Stimulated activated CD4-positive, alpha-beta T cell treated with anti-CD3 and anti-CD28 coated beads, Interleukin-15, amount 100 ng/mL, for 1 hour (primary cell): ENCODE results near the gene UBAP1L.
"Not testable (repeated sequence)": the region's sequence is repeated elsewhere in the genome, so short reads cannot be mapped to it uniquely, and the experiment has no call there.

Experiments used
- DNase-seq, 2 donors: peaks; one replicate each; pipeline ENCODE4 v3.0.0-alpha.2; 2020; ENCODE audit warnings: low read depth in 1 of 2, low spot score in 1 of 2

UBAP1L gene

GRCh38 chr15:65100442-65100841, 14.6 kb downstream of the UBAP1L start:
- DNase-seq, result no peak

DNA sequence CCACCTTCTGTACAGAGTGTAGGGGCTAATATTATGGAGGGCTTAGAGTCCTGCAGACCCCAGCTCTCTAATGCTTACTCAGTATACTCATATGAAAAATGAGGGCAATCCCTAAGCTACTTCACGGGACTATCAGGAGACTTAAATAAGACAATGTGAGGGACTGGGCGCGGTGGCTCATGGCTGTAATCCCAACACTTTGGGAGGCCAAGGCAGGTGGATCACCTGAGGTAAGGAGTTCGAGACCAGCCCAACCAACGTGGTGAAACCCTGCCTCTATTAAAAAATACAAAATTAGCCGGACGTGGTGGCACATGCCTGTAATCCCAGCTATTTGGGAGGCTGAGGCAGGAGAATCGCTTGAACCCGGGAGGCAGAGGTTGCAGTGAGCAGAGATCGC, 15.2 kb downstream of the UBAP1L start:
- not testable (repeated sequence) for DNase-seq

DNA sequence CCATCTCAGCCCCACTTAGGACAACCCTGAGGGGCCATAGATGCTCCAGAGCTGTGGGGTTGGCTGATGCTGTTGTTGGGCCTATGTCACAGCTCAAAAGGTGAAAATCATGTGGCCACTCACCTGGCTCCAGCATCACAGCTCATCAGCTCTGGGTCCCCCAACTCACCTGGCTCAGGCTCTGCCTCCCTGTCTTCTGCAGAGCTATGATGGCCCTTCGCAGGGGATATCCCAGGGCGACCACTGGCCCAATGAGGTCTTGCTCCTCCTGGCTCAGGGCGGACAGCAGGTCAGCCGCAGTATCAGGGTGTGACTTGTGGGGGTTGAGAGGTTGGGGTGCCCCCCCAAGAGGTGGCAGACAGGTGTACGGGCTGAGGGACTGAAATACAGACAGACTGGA, 15.7 kb downstream of the UBAP1L start:
- no peak for DNase-seq

DNA sequence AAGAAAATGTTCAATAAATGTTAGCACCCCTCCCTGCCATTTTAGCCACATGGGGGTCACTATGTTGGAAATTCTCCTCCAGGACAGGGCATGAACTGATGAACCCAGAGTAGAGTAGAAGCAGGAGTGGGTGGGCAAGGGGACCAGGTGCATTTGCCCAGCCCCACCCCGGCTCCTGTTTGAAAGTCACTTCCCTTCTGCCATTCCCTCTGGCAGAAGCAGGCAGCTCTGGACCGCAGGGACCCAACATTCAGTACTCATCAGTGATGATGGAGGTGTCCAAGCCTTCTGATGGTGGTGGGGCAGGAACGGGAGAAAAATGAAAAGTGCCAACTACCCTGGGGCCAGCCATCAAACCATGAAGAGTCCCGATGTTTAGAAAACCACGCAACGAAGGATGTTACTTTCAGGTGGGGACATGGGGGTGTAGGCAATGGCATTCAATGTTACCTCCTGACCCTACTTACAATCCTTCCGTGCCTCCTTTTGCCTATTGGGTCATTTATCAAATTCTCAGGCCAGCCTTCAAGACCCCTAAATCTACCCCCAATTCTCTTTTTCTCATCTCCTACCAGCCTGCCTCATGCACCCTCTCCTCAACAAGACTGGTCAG, 17.2 kb downstream of the UBAP1L start:
- DNase-seq, result no peak

DNA sequence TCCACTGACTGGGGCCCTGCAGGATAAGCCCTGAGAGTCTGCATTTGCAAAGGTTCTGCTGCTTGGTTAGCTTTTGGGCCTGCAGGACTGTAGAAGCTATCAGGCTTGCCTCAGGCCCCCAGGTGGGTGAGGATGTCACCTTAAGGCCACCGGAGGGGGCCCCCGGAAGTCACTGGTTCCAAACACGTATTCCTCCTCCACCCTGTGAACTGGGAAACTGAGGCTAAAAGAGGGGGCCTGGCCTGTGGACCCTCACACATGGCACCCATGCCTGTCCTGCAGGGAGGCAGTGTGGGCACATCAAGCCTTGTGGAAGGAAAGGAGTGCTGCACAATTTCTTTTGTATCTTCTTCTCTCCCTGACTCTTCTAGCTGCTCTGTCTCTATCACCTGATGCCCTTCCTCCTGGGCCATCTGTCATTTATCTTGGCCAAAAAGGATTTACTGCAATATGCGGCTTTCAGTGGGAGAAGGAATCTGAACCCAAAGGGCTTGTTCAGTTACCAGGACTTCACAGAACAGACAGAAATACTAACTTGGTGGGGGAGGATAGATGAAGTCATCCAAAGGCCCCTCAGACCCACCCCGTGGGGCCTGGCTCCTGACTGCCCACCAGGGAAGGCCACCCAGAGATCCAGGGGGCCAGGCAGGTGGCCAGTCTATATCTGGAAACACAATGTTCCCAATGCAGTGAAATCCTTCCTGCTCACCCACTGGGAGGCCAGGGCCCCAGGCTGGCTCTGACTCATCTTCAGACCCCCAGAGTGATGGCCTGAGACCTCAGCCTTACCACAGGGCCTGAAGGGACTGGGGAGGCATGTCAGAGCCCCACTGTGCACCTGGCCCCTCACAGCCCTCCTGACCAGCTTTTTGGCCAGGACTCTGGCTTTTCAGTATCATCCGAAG, 18.3 kb downstream of the UBAP1L start:
- no peak for DNase-seq

DNA sequence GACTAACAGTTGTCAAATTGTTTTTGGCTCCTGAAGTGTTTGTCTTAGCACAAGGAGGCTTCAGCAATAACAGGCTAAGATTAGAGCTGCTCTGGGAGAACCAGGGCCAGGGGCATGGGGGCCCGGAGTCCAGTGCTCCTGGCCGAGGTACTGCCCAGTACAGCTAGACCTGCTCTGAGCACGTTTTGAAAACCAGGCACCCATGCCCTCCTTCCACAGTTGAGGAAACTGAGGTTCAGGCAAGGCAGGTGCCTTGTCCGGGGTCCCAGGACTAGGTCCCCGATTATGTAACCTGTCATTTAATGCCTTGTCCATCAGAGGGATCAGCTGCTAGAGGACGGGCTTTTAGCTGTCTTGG, 19.3 kb downstream of the UBAP1L start:
- DNase-seq, result no peak

GRCh38 chr15:65095011-65095746, 19.8 kb downstream of the UBAP1L start:
- DNase-seq, result no peak

DNA sequence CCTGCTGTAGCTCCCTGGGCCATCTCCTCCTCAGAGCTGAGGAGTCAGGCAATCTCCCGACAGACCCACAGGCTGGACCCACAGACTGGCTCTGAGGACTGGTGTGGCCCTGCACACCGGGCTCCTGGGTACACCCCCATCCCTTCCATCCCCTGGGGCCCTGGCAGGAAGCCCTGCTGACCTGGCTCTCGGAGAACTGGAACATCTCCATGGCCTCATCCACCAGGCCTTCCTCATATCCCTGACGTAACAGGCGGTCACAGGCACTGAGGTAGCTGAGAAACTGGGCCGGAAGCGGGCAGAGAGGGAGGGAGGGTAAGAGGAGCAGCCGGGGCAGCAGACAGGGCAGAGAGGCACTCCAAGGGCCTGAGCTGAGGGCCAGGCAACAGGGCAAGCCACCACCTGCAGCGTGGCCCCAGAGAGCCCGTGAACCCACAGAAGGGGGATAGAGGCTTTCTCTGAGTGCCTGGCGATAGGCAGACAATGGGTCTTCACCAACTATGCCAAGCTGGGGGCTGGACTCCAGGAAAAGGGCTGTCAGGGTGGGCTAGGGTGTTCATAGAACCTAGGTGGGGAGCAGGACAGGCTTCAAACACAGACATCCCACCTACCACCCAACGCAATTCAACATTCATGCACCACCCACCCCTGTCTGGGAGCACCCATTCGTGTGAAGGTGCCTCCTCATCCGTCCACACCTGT, 20.6 kb downstream of the UBAP1L start:
- DNase-seq, result no peak

GRCh38 chr15:65093793-65094170, 21.2 kb downstream of the UBAP1L start:
- DNase-seq, result not testable (repeated sequence)

- no peak for DNase-seq
These were observed 21.8 kb downstream of the UBAP1L start for GRCh38 chr15:65092911-65093792.

GRCh38 chr15:65091946-65092770, 22.8 kb downstream of the UBAP1L start:
- DNase-seq, result no peak

- no peak for DNase-seq
These were observed 25.7 kb downstream of the UBAP1L start for GRCh38 chr15:65089206-65089824.

DNA sequence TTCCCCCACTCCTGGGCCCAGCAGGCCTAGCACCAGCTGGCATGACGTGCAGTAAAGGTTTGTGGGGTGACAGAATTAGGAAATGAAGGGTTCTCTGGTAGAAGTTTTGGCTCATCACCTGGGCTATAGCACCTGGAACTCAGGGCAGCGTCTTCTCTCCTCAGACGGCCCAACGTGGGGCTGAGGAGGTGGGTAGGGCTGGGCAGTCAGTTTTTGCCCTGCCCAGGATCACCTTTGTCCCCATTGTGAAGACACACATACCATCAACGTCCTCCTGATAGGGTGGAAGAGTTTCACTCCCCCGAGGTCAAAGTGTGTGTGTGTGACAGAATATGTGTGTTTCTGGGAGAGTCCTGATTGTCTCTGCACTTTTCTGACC, 26.4 kb downstream of the UBAP1L start:
- DNase-seq, result no peak

DNA sequence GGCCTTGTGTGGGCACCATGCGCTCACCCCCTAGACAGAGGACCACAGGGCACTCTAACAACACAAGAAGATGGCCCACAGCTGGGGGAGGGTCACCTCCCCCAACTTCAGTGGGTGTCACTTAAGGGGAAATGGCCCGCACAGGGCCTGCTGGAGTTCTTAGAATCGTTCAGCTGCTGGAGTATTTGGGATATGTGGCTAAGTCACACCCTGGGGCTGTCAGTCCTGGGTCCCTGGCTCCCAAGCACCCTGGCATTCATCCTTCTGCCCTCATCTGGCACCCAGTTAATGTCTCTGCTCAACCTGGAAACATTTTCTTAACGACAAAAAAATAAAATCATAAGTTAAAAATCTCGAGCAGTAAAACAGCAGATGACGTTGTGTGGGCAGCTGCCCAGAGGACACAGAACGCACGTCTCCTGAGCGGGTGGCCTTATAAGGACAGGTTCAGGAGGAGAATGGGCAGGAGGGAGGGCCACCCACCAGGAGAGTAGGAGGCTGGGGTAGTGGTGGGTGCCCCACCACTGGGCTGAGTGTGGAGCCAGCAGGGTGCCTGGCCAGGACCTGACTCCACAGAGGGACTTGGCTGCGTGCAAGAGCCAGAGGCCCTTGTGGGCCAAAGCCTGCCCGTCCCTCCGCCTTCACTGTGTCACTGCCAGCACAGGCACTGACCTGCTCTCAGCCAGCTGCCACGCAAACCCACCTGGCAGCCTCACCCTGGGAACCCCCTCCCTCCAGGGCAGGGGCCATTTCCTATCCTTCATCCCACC, 26.9 kb downstream of the UBAP1L start:
- no peak for DNase-seq

GRCh38 chr15:65087411-65087810, 27.6 kb downstream of the UBAP1L start:
- no peak for DNase-seq

GRCh38 chr15:65086680-65087111, 28.3 kb downstream of the UBAP1L start:
- DNase-seq, result no peak

GRCh38 chr15:65085990-65086679, 28.9 kb downstream of the UBAP1L start:
- no peak for DNase-seq
